Fibroblast of the aortic adventitia (primary cell): ENCODE results near the gene PRR5. TPM values are rescaled to one million over a fixed set of nuclear protein-coding genes. Genes with fewer than 3 reads are reported as not detected.
A peak's percentile ranks its signal among the peaks of the same experiment; 100 is the strongest.

ENCODE experiments used
- DNase-seq: peaks from one replicate; pipeline ENCODE4 v3.0.0-alpha.2; 2010; ENCODE audit warnings: low read depth
- H3K4me3 ChIP-seq: 2 replicates; pipeline ENCODE4 v1.5.1; 2011; ENCODE audit warnings: low read depth, mild to moderate bottlenecking, control low read depth, low read length, moderate library complexity
- total RNA-seq: library from RNA; depleted of rRNA; stranded (reverse); fragments of >200 nt; gene quantifications from 2 replicates; pipeline ENCODE4 v1.2.3, GENCODE V29; 2012; ENCODE audit warnings: low replicate concordance
- TF ChIP-seq, protein P1 (sequence below): IDR thresholded peaks from 2 replicates; pipeline ENCODE4 v1.5.1; 2011; ENCODE audit warnings: mild to moderate bottlenecking, low read length, control low read depth, inconsistent platforms; ENCODE audit not compliant: insufficient read depth

Gene PRR5
- total RNA-seq, 1 donor: 1.8 TPM

DNA sequence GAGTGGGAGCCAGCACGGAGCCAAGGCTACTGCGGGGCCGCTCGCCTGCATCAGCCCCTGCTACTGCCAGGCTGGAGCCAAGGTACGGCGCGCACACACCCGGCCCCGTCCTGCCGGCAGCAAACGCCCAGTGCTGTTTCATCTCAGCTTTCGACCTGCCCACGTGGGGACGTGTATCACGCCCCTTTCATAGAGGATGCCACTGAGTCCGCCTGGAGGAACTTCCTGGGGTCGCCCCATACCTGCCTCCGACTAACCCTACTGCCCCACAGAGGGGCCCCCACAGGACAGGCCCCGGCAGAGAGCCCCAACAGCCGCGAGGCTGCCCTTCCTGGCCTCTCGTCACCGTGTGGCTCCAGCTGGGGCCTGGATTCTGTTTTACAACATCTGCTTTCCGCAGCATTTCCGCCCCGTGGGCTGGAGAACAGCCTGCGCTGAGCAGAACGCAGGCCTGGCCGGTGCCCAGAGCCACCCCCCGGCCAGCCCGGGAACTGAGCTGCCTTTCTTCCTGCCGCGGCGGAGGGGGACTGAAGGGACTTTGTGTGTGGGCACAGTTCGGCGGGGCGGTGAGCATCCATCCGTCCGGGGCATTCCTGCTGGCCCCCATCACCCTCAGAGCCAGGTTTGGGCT lies 27.5 kb downstream of the PRR5 start:
- peak; percentile 61 for DNase-seq
- no peak overlapping the region for H3K4me3 ChIP-seq
- TF ChIP-seq, protein P1, sequence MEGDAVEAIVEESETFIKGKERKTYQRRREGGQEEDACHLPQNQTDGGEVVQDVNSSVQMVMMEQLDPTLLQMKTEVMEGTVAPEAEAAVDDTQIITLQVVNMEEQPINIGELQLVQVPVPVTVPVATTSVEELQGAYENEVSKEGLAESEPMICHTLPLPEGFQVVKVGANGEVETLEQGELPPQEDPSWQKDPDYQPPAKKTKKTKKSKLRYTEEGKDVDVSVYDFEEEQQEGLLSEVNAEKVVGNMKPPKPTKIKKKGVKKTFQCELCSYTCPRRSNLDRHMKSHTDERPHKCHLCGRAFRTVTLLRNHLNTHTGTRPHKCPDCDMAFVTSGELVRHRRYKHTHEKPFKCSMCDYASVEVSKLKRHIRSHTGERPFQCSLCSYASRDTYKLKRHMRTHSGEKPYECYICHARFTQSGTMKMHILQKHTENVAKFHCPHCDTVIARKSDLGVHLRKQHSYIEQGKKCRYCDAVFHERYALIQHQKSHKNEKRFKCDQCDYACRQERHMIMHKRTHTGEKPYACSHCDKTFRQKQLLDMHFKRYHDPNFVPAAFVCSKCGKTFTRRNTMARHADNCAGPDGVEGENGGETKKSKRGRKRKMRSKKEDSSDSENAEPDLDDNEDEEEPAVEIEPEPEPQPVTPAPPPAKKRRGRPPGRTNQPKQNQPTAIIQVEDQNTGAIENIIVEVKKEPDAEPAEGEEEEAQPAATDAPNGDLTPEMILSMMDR: peak; percentile 45

DNA sequence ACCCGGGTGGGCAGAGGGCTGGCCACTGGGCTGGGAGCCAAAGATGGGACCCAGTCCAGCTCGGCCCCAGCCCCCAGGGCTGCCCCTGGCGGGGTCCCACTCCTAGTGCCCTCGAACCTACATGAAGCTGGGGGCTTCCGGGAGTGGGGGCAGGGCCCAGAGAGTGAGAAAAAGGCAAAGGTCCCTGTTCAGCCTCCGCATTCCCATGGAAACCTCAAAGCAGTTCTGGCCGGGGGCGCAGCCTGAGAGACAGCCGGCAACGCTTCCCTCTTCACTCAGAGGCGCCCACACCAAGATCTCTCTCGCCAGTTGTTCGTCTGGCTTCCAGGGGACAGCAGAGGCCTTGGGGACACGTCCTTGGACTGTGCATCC lies 28.0 kb downstream of the PRR5 start:
- no peak overlapping the region for H3K4me3 ChIP-seq
- DNase-seq: no peak
- TF ChIP-seq, protein P1: no peak

DNA sequence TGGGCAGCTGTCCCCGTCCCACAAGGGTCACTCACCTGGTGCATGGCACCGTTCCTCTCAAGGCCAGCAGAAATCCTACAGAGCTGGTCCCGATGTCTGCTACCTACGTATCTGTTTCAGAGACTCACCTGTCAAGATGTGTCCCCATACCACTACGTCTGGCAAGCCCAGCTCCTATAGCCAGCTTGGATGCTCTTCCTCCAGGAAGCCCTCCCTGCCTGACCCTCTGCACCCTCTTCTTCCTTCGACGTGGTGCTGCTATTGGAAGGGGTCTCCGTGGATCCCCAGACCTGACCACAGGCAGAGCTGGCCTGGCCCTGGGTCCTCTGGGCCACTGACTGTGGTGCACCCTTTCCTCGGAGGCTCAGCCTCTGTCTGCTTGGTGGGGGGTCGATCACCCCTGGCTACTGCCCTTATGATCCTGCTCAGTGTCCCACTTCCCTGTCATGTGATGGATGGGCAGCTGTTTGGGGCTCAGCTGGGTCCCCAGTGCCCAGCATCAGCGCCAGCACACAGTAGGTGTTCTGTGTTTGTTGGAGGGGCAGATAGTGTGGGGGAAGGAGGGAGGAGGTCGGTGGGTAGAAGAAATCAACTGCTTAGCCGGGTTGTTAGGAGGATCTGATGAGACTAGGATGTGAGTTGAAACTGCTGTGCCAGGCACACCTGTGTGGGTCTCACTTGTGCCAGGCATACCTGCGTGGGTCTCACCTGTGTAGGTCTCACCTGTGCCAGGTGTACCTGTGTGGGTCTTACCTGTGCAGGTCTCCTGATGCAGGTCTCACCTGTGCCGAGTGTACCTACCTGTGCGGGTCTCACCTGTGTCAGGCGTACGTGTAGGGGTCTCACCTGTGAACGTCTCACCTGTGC lies 28.7 kb downstream of the PRR5 start:
- H3K4me3 ChIP-seq: no peak overlapping the region
- no peak for DNase-seq
- TF ChIP-seq, protein P1: no peak

DNA sequence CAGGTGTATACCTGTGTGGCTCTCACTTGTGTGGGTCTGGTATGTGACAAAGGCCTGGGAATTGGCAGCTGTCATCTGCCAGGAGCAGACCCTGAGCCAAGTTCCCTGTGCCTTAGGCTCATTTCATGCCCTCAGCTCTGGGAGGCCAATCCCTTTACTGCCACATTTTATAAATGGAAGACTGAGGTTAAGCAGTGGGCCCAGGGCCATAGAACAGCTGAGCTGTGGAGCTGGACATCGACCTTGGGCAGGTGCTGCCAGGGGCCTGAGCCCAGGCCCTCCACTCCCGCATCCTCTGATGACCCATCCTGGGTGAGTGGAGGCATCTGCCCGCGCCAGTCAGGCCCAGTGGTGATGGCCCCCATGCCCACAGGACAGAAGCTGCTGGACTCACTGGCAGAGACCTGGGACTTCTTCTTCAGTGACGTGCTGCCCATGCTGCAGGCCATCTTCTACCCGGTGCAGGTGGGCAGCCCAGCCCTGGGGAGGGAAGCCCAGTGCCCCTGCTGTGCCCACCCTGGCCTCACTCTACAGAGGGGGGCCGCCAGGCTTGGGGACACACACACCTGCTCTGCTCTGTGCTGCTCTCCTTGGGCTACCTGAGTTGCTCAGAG lies 29.5 kb downstream of the PRR5 start:
- TF ChIP-seq, protein P1: no peak
- DNase-seq: no peak

DNA sequence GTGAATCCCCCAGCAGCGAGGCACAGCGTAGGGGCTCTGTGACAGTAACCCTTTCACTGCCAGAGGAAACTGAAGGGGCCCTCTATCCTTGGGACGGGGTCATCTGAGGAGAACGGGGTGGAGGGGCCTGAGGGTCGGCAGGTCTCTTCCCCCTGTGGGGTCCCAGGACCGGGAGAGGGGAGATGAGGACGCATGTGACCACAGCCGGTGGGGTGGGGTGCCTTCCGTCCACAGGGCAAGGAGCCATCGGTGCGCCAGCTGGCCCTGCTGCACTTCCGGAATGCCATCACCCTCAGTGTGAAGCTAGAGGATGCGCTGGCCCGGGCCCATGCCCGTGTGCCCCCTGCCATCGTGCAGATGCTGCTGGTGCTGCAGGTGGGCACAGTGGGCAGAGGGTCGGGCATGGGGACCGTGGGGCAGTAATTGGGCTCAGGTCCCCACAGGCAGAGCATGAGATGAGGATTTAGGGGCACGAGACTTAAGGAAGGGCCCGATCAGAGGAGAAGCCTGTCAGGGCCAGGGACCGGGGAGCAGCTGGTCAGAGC lies 30.1 kb downstream of the PRR5 start:
- H3K4me3 ChIP-seq: no peak overlapping the region
- TF ChIP-seq, protein P1: no peak
- DNase-seq: no peak

More for the DNA sequence above, 29.5 kb downstream of the PRR5 start:
- no peak overlapping the region for H3K4me3 ChIP-seq

DNA sequence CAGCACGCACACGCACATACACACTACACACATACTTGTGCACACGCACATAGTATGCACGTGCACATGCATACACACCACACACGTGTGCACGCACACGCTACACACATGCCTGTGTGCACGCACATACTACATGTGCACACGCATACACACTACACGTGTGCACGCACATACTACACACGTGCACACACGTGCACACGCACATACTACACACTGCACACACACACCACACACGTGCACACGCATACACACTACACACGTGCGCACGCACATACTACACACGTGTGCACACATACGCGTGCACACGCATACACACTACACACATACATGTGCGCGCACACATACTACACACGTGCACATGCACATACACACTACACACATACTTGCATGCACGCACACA lies 30.7 kb downstream of the PRR5 start:
- no peak for DNase-seq
- H3K4me3 ChIP-seq: no peak overlapping the region
- TF ChIP-seq, protein P1: no peak
